Limb (tissue), 2 donors: ENCODE data around the gene ANKRD44.

Experiments
- DNase-seq, 2 donors: peaks; one replicate each; pipeline ENCODE4 v3.0.0-alpha.2; 2016; ENCODE audit errors: extremely low spot score in 2 of 2

Gene ANKRD44

DNA sequence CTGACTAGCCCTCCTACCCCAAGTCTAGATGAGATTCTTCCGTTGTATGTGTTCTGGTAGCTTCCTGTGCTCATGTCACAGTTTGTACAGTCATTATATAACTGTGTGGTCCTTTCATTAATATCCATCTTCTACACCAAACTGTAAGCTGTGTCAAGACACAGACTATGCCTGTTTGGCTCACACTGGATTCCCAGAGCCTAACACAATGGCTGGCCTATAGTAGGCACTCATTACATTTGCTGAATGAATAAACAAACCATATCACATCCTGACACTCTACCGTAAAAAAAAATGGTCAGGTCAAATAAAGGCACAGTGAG, 72.6 kb downstream of the ANKRD44 start:
- DNase-seq = no peak

DNA sequence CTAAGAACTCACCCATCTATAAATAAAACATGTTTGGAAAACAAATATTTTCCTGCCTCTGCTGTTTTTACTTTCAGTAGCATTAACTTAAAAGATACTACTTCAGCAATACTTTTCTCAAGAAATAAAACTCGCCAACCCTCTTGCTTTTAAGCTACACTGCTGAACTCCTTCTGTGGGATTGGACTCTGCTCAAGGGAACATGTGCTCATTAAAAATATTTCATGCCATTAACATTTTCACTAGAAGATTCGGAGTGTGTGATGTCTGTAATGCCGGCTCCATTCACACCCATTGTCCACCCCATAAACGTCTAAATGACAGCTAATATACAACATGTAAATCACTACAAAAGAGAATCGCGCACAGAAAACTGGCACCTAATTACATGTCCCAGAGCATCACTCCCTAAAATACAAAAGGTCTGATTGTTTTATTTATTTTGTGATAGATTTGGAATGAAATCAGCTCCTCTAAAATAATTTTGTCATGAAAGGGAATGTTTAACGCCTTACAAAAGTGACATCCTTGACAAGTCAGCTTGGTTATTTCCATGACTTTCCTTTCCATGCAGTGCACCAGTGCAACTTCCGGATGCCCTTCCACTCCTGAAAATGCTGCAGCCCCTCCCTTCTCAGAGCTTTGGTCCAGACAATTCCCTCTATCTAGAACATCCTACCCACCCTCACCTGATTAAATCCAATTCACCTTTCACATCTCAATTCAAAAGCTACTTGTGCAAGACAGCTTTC, 73.1 kb downstream of the ANKRD44 start:
- no peak for DNase-seq

DNA sequence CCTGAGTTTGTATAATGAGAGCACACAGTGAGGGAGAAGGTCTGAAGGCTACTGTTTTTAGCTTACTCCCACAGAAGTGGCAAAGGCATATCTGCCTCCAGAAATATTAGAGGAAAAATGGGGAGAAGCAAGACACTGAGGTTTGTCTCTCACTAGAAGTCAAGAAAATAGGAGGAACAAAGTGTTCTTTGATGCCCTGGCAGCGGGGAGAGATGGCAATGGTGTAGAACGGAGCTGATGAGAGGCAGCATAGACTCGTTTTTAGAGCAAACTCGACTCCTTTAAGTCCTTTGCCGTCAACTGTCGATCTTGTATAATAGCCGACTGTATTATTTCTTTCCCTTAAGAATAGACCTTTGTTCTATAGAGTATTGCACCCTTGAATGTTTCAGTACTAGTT, 73.8 kb downstream of the ANKRD44 start:
- DNase-seq = no peak

DNA sequence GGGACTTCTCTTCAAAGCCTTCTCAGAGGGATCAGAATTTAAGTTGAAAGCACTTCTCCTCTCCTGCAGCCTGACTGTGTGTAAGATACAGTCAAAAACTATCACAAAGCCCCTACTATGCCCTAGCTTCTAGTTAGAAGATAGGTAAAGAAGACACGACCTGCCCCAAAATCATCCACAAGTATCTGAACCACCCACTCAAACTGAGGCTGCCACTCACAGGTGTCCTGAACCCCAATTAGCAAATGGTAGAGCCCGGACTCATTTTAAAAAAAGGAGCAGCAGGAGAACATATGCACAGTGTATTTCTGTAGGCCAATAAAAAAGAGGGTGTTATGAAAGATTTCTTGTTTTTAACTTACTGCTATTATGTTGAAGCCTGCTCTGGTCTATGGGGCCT, 74.4 kb downstream of the ANKRD44 start:
- DNase-seq = no peak

DNA sequence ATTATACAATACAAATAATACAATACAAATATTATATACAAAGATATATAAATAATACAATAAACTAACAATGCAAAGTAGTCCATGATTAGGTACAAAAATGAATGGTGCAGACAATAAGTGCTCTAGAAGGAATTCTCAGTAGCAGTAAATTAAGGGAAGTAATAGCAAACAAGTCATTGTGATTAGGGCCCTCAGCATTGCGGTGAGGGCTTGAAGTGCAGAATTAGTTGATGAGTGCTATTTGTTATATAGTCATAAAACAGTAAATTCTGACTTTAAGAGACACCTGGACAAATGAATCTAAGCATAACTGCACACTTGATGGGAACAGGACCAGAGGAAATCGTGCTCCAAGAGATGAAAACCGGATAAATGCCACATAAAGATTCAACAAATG, 74.9 kb downstream of the ANKRD44 start:
- no peak for DNase-seq

DNA sequence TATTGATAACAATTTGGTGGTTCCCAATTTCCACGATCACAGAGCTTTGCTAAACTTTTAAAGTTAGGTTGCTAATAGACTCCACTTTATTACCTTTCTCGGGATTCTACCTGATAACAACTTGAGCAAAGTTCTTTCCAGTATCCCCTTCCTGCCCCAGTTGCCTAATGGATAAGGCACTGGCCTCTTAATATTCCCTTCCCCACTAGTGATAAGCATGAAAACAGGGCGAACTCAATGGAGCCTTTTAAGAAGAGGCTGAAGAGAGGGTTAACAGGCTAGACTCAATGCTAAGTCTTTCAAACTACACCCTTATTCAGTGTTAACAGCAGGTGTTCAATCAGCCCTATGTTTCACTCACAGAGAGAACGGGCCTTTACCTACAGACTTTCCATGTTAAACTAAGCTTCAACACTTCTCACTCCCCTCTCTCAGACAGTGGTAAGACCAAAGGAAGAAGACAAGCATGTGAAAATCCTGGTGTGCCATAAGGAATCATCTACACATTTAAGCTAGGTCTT, 75.8 kb downstream of the ANKRD44 start:
- DNase-seq = no peak

DNA sequence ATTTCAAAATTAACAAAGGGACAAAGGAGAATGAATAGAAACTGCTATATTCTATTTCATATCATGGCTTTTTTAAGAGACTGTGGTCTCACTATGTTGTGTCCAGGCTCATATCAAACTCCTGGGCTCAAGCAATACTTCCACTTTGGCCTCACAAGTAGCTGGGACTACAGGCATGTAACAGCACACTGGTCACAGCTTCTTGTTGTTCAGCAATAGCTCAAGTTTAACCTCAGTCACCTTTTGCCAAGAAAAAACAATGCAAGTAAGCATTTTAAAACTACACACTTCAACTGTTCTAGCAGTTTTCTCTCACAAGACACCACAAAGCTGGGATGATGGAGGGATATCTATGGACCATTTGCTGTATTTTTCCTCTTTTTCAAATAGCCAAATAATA, 77.1 kb downstream of the ANKRD44 start:
- DNase-seq = no peak

DNA sequence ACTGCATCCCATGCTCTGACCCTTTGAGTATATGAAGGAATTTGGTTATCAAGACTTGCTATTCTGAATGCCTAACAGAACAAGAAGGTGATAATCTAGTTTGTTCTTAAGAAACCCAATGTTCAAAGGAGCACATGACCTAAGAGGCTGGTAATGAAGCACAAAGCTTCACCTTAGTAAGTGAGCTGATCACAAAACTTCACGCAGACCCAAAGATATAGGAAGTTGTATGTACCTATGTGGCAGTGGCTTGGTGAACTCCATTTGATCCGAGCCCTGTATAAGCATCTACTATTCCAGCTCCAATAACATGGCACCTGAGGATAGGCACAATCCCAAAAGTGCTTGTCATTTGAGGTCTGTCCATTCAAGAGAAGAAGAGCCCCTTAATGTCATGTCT, 78.6 kb downstream of the ANKRD44 start:
- no peak for DNase-seq

DNA sequence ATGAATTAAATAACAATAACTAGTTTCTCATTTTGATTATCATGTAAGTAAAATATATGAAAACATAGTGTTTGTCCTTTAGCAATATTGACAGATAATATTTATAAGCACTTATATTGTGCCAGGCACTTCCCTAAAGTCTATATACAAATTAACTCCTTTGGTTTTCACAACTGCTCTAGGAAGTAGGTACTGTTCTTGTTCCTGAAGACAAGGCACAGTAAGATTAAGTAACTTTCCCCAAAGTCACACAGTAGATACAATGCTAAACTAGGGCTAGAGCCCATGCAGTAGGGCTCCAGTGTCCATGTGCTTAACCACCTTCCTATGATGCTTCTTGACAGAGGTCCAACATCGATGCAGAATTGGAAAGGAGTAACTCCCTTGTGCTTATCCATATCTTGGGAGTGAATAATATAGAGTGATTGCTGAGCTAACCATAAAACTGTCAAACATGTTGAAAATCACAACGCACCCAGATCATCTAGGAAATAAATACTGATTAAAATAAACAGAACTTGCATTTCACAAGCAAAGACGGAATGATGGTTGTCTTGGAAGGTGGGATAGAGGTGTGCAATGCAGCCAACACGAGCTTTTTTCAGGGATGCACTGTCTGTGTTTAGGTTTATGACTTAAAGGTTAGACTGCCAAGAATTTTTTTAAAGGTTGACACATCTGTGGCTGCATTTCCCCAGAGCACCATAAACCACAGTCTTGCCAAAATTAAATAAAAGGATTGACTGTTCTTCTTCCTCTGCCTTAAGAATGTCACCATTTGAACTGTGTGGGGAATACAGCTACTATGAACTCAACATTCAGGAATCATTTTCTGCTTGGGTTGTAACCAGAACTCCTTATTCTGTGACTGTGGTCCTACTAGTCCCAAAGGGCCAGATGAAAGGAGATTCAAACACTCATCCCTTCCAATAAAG, 80.8 kb downstream of the ANKRD44 start:
- DNase-seq = no peak

DNA sequence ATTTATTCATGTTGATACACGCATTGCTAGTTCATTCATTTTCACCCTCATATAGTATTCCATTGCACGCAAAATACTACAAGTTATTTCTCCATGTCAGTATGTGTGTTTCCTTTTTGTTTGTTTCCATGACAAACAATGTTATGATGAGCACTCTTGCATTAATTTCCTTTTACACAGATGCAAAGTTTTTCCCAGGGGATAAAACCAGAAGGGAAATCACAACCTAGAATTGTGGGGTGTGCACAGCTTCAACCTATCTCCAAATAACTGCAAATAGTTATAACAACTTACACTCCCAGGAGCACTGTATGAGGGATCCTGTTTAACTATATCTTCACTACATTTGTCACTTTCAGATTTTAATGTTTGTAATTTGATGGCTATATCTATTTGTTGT, 87.1 kb downstream of the ANKRD44 start:
- no peak for DNase-seq

DNA sequence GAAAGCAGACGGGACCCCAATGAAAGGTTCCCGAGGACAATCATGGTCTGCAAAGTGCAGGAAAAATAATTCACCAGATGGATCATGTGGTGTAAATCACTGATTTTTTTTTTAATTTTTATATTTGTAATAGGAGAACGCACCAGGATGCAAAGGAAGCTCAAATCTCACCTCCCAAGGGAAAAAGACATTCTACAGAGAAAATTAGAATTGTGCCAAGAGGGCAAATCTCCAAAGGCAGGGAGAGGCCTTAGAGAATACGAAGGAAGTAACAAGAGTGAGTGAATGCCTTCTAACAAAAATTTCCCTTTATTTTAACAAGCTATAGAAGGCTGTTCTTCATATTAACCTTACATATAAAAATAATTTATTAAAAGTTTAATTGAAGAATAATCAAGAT, 90.9 kb downstream of the ANKRD44 start:
- no peak for DNase-seq

DNA sequence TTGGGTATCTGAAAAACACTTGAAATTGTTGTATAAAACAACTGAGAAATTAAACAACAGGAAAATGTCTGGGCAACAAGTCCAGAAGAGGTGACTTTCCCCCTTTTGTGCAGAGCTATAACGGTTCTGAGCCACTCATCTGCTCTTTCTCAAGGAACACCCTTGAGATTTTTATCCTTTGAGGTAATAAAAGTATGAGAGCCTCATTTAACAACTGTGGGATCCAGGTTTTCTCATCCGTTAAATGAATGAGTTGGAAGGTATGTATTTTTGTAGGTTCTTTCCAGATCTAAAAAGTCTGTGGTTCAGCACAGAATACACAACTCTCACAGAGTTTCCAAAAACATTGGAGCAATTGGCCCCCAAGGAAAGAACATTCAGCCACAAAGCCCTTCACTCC, 93.0 kb downstream of the ANKRD44 start:
- no peak for DNase-seq

DNA sequence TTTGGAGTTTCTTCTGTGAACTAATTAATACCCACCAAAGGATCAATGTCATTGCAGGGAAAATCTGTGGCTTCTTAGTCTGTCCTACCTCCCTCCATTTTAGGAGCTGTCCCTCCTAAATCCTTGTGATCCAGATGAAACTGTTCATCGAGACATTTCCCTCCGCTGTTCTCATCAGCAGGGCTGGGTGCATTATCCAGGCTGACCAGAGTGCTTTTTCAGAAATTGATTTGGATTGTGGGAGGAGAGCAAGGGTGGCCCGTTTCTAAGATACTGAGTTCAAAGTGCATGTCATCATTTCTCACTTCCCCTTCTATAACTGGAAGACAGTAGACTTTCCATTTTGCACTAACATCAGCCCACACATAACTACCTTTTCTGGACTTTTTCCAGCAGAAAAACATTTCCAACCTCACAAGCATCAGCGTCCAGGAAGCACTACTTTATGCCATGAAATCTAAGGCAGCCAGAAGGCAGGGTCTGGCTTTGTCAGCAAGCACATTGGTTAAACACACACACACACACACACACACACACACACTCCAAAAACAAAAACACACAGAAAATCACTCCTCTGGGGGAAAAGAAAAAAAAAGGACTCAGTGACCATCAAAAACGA, 94.1 kb downstream of the ANKRD44 start:
- no peak for DNase-seq

DNA sequence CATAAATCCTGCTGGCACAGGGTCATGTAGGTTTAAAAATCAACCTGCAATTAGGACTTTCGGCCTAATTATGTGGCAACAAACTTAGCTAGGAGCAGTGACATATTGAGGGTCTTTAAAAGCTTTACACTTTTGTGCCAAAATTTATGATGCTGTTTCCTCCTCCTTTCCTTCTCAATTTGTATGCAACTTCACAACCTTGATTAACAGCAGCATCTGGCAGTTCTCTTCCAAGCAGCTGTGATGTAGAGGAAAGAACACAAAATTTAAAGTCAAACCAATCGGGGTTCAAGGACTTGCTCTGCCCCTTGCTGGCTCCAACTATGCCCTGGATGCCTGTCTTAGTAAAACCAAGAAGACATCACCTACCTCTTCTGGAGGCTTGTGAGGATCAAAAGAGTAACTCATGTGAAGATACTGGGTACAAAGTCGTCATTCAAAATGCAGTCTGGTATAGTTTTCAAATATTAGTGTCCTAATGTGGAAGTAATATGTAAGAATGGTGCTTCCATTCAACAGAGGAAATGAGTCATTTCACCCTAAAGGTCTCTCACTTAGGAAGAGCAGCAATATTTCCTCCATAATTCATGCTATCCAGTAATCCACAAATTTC, 94.7 kb downstream of the ANKRD44 start:
- no peak for DNase-seq

DNA sequence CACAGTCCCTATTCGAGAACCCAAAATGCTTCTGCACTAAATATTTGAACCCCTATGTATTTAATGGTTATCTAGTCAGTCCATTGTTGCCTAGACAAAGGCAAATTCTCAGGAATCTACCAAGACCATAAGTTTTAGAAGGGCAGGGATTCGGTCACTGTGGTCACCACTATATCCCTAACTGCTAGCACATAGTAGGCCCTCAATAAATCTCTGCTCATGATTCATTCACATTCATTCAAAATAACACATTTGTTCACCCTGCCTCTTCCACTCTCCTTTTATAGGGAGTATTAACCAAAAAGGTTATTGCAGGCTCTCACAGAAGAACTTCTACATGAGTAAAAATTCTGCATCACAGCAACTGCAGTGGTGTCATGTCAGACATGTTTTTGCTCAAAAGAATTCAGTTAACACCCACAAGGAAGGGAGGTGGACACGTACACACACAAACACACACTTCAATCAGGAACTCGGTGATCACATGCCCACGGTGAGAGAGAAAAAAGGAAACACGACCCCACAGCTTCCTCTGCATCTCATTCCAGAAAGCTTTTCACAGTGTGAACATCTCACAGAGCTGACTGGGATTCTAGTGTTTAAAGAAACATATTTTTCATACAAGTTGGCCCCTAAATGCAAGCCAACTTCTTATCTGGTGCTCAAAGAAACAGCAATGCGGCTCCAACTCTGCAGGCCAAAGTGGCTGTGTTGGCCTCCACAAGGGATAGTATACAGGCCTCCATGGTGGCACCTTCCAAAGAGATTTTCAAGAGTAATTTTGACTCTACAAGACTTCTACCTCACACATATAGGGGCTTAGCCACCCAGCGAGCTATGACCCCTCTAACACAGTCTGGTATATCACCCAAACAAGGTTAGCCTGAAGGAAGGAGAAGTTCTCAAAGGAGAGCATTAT, 98.0 kb downstream of the ANKRD44 start:
- no peak for DNase-seq

DNA sequence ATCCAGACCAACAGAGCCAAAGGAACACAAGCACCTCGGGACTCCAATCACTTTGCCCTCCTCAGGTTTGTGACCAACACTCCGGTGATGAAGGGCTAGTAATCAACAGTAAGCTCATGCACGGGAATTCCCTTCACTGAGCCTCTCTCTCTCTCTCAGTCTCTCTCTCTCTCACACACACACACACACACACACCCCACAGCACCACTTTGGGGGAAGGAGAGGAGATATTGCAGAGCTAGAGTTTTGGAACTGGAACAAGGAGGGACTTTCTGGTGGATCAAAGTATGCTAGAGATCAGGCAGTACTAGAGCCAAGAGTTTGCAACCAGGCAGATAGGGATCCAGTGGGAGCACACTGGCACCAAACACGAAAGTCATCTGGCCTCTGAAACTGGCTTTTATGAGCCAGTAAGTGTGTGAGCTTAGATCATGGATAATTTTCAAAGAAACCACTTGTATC, 98.7 kb downstream of the ANKRD44 start:
- no peak for DNase-seq

DNA sequence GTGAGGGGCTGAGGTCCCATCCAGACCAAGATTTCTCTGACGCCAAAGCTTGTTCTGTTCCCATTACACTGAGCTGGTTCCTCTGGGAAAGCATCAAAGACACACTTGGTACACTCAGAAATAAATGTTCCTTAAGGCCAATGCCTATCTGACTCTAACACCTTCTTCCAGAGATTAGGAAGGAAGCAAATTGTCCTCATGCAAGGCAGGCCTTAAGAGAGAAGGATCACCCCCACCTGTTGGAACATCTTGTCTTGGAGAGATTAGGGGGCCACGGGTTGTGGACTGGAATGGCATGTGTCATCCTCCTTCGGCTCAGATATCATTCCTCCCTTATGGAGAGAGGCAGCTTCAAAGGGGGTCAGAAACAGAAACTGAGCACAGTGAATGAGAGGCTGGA, 100.2 kb downstream of the ANKRD44 start:
- DNase-seq = no peak

DNA sequence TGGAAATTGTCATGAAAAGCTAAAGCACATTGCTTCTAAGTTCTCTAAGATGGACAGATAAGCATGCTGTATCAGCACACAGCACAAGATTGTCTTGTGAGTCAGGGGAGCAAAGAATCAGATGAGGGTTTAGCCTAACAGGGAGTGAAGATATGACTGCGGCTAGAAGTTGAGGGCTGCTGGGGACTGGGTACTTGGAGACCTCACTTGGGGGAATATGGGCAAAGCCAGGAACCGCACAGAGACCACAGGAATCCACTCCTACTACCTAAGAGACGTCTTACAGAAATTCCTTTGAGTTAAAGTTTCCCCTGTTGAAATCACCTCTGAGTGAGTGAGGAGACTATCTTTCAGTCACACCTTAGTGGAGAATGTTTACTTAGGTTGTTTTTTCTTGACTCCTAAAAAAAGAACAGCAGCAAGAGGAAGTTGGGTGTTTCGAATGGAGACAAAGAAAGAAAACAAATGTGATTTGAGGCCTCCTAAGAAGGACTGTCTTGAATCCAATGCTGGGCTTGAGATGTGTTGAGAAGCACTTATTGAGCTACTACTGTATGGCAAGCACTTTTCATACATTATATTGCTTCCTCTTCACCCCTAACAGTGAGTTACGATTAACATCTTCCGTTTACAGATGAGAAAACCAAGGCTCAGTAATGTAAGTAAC, 100.7 kb downstream of the ANKRD44 start:
- no peak for DNase-seq

DNA sequence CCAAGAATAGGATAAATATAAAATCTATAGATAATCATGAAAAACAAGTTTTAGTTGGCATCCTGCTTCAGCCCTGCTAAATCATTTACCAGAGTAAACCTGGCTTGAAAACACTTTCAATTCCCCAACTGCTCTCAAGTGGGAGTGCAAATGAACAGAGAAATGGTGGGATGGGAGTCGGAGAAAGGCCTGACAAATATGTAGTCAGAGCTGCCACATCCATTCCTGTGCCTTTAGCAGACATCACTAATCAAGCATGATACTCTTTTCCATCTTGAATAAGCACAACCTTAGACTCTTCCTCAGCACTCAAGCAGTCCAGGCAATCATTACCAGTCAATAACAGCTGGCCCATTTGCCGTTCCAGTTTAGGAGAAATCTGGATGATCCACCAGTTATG, 101.3 kb downstream of the ANKRD44 start:
- no peak for DNase-seq

DNA sequence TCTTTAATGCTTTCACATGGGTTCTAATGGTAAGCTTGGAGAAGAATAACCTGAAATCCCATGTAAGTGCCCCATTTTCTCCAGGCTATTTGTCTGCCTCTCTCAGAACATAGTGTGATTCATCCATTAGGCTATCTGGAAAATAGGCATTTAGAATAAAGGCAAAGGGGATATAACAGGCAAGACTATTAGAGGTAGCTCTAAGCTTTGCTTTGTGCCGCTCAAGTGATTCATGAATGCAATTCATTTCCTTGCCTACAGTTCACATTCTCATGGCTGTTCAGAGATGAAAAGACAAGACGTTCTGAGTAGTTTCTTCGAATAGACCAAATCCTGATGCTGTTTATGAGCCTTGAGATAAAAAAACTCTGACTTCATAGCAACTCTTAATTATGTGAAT, 101.7 kb downstream of the ANKRD44 start:
- DNase-seq = no peak
